ENCODE measurements around the gene KRTAP9-2. TPM values are rescaled to one million over a fixed set of nuclear protein-coding genes. Genes with fewer than 3 reads are reported as not detected.
"Not testable (repeated sequence)": the region's sequence is repeated elsewhere in the genome, so short reads cannot be mapped to it uniquely, and the experiment has no call there.

KRTAP9-2 gene
- total RNA-seq, 4 donors from 2014 or later = not detected

DNA sequence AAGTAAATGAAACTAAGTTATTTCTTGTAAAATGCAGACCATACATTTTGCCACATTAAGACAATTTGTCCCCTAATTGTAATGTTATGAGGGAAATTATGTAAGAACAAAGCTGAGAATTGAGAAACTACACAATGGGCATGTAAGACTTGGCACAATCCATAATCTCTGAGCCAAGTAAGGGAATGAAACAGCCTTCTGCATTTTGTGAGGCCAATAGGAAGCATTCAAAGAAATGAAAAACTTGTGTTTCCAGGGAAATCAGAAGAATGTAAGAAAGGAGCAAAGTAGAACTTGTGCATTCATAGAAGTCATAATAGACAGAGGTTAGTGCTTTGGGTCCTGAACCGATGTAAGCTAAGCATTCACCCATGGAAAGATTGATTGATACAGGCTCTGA lies 24.8 kb downstream of the KRTAP9-2 start:
- Histone ChIP-seq H3K4me1 (no peaks in the 10 kb centered on the region), H3K36me3 (no peaks in the 10 kb centered on the region), H3K27me3 (peaks cover 0 to 11% (median 0%) of the 10 kb centered on the region in 3 donors), H3K4me3 (no peak overlapping the region), H3K9me3 (no peaks in the 10 kb centered on the region), H3K27ac (no peak overlapping the region)
- ATAC-seq (no peak), DNase-seq (no peak)
- intact Hi-C loops (cut with DNase I; ENCODE audit: low total_unique reads) = no loop called here
- TF ChIP-seq POLR2A (IDR thresholded peaks at IDR 0.05) = no peak
- TF ChIP-seq, protein P1, sequence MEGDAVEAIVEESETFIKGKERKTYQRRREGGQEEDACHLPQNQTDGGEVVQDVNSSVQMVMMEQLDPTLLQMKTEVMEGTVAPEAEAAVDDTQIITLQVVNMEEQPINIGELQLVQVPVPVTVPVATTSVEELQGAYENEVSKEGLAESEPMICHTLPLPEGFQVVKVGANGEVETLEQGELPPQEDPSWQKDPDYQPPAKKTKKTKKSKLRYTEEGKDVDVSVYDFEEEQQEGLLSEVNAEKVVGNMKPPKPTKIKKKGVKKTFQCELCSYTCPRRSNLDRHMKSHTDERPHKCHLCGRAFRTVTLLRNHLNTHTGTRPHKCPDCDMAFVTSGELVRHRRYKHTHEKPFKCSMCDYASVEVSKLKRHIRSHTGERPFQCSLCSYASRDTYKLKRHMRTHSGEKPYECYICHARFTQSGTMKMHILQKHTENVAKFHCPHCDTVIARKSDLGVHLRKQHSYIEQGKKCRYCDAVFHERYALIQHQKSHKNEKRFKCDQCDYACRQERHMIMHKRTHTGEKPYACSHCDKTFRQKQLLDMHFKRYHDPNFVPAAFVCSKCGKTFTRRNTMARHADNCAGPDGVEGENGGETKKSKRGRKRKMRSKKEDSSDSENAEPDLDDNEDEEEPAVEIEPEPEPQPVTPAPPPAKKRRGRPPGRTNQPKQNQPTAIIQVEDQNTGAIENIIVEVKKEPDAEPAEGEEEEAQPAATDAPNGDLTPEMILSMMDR (IDR thresholded peaks at IDR 0.05 in 4 of 5, conservative IDR thresholded peaks at IDR 0.05 in 1 of 5) = no peak
- in situ Hi-C loops (cut with MboI; ENCODE audit: low sequenced_read_pairs in 4 of 4) = loop anchor here in 1 of 4 donors (25.0 kb wide), 1 partner anchor 89 kb away; the partner anchor contains the start of genes KRTAP4-3 and KRTAP4-4

DNA sequence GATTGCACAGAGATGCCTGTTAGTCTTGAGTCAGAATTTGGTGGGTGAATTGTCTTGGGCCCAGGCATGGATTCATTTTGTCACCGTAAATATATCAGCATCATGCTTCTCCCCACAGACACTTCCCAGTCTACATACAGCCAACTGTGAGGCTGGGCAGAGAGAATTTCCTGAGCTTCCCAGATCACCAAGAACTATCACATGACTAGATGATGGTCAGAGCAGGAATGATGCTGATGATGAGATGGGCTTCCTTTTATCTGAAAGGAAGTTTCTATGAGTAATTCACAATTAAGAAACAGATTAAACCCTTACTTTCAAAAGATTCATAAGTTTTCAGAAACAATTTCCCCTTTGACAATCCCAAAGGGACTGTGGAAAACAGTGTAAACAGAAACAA lies 28.4 kb downstream of the KRTAP9-2 start:
- ATAC-seq (no peak), DNase-seq (no peak)
- H3K4me1 ChIP-seq = no peaks in the 10 kb centered on the region
- in situ Hi-C loops (cut with MboI; ENCODE audit: low sequenced_read_pairs in 4 of 4) = loop anchor here in 1 of 4 donors (25.0 kb wide), 1 partner anchor 93 kb away; the partner anchor contains the start of genes KRTAP4-3 and KRTAP4-4
- no peak for TF ChIP-seq POLR2A (IDR thresholded peaks at IDR 0.05)
- TF ChIP-seq, protein P1 (IDR thresholded peaks at IDR 0.05 in 4 of 5, conservative IDR thresholded peaks at IDR 0.05 in 1 of 5) = no peak
- intact Hi-C loops (cut with DNase I; ENCODE audit: low total_unique reads) = no loop called here
- H3K4me3 ChIP-seq = no peak overlapping the region
- H3K9me3 ChIP-seq = no peaks in the 10 kb centered on the region
- H3K27ac ChIP-seq = no peak overlapping the region
- peaks cover 0 to 31% (median 5%) of the 10 kb centered on the region in 3 donors for H3K27me3 ChIP-seq
- no peaks in the 10 kb centered on the region for H3K36me3 ChIP-seq

DNA sequence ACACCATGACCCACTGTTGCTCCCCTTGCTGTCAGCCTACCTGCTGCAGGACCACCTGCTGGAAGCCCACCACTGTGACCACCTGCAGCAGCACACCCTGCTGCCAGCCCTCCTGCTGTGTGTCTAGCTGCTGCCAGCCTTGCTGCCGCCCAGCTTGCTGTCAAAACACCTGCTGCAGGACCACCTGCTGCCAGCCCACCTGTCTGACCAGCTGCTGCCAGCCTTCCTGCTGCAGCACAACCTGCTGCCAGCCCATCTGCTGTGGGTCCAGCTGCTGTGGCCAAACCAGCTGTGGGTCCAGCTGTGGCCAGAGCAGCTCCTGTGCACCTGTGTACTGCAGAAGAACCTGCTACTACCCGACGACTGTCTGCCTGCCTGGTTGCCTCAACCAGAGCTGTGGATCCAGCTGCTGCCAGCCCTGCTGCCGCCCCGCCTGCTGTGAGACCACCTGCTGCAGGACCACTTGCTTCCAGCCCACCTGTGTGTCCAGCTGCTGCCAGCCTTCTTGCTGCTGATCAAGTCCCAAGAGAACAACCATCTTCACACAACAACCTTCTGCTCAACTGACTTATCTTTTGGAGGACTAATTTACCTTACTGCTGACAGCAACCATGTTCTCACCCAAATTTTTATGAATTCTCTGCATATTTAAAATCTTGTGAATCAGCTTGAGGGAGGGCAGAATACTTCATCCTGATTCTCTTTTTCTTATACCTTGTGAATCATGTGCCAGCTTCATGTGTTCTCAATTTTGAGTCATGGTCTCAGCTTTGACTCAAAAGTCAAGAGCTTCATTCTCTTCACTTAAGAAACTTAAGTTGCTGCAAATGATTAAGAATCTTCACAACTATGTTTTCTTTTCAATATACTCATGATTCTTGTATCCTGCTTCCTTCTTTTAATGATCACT lies 29.2 kb downstream of the KRTAP9-2 start, which contains the start of gene KRTAP9-9:
TSS of gene KRTAP9-9 (plus strand) at position 4 of the 910 bp plus-strand sequence.
- peaks cover 0 to 33% (median 5%) of the 10 kb centered on the region in 3 donors for H3K27me3 ChIP-seq
- DNase-seq; H3K36me3 ChIP-seq; H3K4me1 ChIP-seq; H3K4me3 ChIP-seq; H3K9me3 ChIP-seq; ATAC-seq; H3K27ac ChIP-seq; intact Hi-C loops (cut with DNase I; ENCODE audit: low total_unique reads): not testable (repeated sequence)
- in situ Hi-C loops (cut with MboI; ENCODE audit: low sequenced_read_pairs in 4 of 4) = loop anchor here in 1 of 4 donors (25.0 kb wide), 1 partner anchor 93 kb away; the partner anchor contains the start of genes KRTAP4-3 and KRTAP4-4

DNA sequence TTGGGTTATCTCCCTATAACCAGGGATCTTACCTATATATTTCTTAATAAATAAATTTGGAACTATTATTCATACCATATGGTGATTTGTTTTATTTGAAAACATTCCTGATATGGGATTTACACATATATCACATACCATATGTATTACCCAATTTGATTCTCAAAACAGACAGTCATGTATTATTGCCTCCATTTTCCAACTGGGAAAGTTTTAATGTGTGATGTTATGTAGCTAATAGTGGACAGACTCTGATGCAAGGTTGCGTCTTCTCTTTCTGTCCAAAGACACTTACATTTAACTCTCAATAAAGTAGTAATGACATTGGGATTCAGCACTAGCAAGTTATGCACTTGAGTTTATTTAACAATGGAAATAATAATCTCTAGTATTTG lies 29.8 kb downstream of the KRTAP9-2 start:
- Histone ChIP-seq H3K9me3 (no peaks in the 10 kb centered on the region), H3K27me3 (peaks cover 0 to 32% (median 5%) of the 10 kb centered on the region in 3 donors), H3K36me3 (no peaks in the 10 kb centered on the region), H3K27ac (no peak overlapping the region), H3K4me3 (no peak overlapping the region), H3K4me1 (no peaks in the 10 kb centered on the region)
- TF ChIP-seq, protein P1 (IDR thresholded peaks at IDR 0.05 in 4 of 5, conservative IDR thresholded peaks at IDR 0.05 in 1 of 5) = no peak
- no peak for TF ChIP-seq POLR2A (IDR thresholded peaks at IDR 0.05)
- intact Hi-C loops (cut with DNase I; ENCODE audit: low total_unique reads) = no loop called here
- ATAC-seq = no peak
- in situ Hi-C loops (cut with MboI; ENCODE audit: low sequenced_read_pairs in 4 of 4) = loop anchor here in 1 of 4 donors (25.0 kb wide), 1 partner anchor 94 kb away; the partner anchor contains the start of genes KRTAP4-3 and KRTAP4-4
- DNase-seq = no peak

DNA sequence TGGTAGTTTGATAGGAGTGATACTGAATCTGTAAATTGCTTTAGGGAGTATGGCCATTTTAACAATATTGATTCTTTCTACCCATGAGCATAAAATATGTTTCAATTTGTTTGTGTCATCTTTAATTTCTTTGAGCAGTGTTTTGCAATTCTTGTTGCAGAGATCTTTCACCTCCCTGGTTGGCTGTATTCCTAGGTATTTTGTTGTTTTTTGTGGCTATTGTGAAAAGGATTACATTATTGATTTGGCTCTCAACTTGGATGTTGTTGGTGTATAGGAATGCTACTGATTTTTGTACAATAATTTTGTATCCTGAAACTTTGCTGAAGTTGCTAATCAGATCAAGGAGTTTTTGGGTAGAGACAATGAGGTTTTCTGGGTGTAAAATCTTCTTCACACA lies 32.0 kb downstream of the KRTAP9-2 start:
- Histone ChIP-seq H3K9me3 (no peaks in the 10 kb centered on the region), H3K4me3 (no peak overlapping the region), H3K36me3 (no peaks in the 10 kb centered on the region), H3K27me3 (peaks cover 0 to 26% (median 5%) of the 10 kb centered on the region in 3 donors), H3K4me1 (no peaks in the 10 kb centered on the region), H3K27ac (no peak overlapping the region)
- intact Hi-C loops (cut with DNase I; ENCODE audit: low total_unique reads) (no loop called here), in situ Hi-C loops (cut with MboI; ENCODE audit: low sequenced_read_pairs in 4 of 4) (loop anchor here in 1 of 4 donors (25.0 kb wide), 1 partner anchor 96 kb away; the partner anchor contains the start of genes KRTAP4-3 and KRTAP4-4)
- TF ChIP-seq, protein P1 (IDR thresholded peaks at IDR 0.05 in 4 of 5, conservative IDR thresholded peaks at IDR 0.05 in 1 of 5) = no peak
- TF ChIP-seq POLR2A (IDR thresholded peaks at IDR 0.05) = no peak
- no peak for DNase-seq
- no peak for ATAC-seq

Measured in gastrocnemius medialis (tissue), 4 donors.